ENCODE measurements around the gene CNTNAP1.
"Not testable (repeated sequence)": the region's sequence is repeated elsewhere in the genome, so short reads cannot be mapped to it uniquely, and the experiment has no call there.

The CNTNAP1 gene

GRCh38 chr17:42681976-42682721 is at the start of gene CNTNAP1:
TSS of gene CNTNAP1 (plus strand) at chr17:42682531. CDS start at chr17:42682830, 299 bp downstream.
- DNase-seq = peak; percentile 56

GRCh38 chr17:42632949-42633444 is 49.3 kb upstream of the CNTNAP1 start:
- no peak for DNase-seq

GRCh38 chr17:42639525-42640113 is 42.7 kb upstream of the CNTNAP1 start:
- no peak for DNase-seq

- no peak for DNase-seq
Measured at GRCh38 chr17:42640121-42640520, 42.2 kb upstream of the CNTNAP1 start.

GRCh38 chr17:42642336-42642735 is 40.0 kb upstream of the CNTNAP1 start:
- no peak for DNase-seq

GRCh38 chr17:42647778-42648177 is 34.6 kb upstream of the CNTNAP1 start:
- no peak for DNase-seq

GRCh38 chr17:42651392-42651791 is 30.9 kb upstream of the CNTNAP1 start:
- no peak for DNase-seq

GRCh38 chr17:42653179-42654124 is 28.9 kb upstream of the CNTNAP1 start:
- no peak for DNase-seq

- no peak for DNase-seq
Measured at GRCh38 chr17:42655528-42655927, 26.8 kb upstream of the CNTNAP1 start.

GRCh38 chr17:42657824-42658588 is 24.3 kb upstream of the CNTNAP1 start:
- DNase-seq = no peak

GRCh38 chr17:42659079-42659931 is 23.0 kb upstream of the CNTNAP1 start, which contains the start of gene TUBG2:
TSS of gene TUBG2 (plus strand) at chr17:42659284. CDS start at chr17:42659504, 220 bp downstream.
- DNase-seq = peak; percentile 71

- DNase-seq = not testable (repeated sequence)
Measured at GRCh38 chr17:42659932-42660274, 22.4 kb upstream of the CNTNAP1 start.

GRCh38 chr17:42660692-42661345 is 21.5 kb upstream of the CNTNAP1 start:
- DNase-seq = no peak

- DNase-seq = no peak
Measured at GRCh38 chr17:42665581-42666001, 16.7 kb upstream of the CNTNAP1 start.

- not testable (repeated sequence) for DNase-seq
Measured at GRCh38 chr17:42666126-42666525, 16.2 kb upstream of the CNTNAP1 start.

- DNase-seq = peak; percentile 35
Measured at GRCh38 chr17:42667088-42667951, 15.0 kb upstream of the CNTNAP1 start.

GRCh38 chr17:42669705-42669976 is 12.7 kb upstream of the CNTNAP1 start:
- DNase-seq = no peak

- no peak for DNase-seq
Measured at GRCh38 chr17:42669977-42670788, 12.1 kb upstream of the CNTNAP1 start.

All from inflammatory macrophage treated with lipopolysaccharide for 4 hours (primary cell).